K562 (cell line): ENCODE results near the gene TNFRSF18. TPM values are rescaled to one million over a fixed set of nuclear protein-coding genes. Genes with fewer than 3 reads are reported as not detected.

Experiments used
- ADNP ChIP-seq: fragments of 200-800 bp; sonication (Bioruptor generic); IDR thresholded peaks from 2 replicates; pipeline ENCODE4 v1.6.1; 2016; ENCODE audit warnings: missing genetic modification characterization, missing compliant biosample characterization
- BRCA1 ChIP-seq, 2 experiments: fragments of 450-650 bp in 1 of 2; sonication (generic) in 1 of 2; formaldehyde crosslinking in 1 of 2; IDR thresholded peaks; 2 replicates each; pipeline versions ENCODE4 v1.5.0 to v1.6.1; 2017 to 2020; ENCODE audit warnings: mild to moderate bottlenecking in 1 of 2, missing genetic modification reagents in 1 of 2
- CBFB ChIP-seq: sonication (generic); formaldehyde crosslinking; IDR thresholded peaks from 2 replicates; pipeline ENCODE4 v1.4.0; 2020; ENCODE audit warnings: mild to moderate bottlenecking, missing genetic modification reagents
- CBX2 ChIP-seq: fragments of 200-600 bp; sonication (generic); IDR thresholded peaks from one replicate; pipeline ENCODE4 v1.6.1; 2012; ENCODE audit warnings: mild to moderate bottlenecking, low read length, inconsistent platforms; ENCODE audit not compliant: insufficient read depth, poor library complexity, severe bottlenecking
- FOXJ2 ChIP-seq: fragments of 200-800 bp; sonication (Bioruptor generic); IDR thresholded peaks from 2 replicates; pipeline ENCODE4 v1.6.1; 2016; ENCODE audit warnings: missing genetic modification characterization, missing compliant biosample characterization
- HBP1 ChIP-seq: fragments of 450-650 bp; formaldehyde crosslinking; IDR thresholded peaks from 2 replicates; pipeline ENCODE4 v1.4.0; 2022; ENCODE audit warnings: missing genetic modification characterization
- HMBOX1 ChIP-seq: sonication (generic); IDR thresholded peaks from 2 replicates; pipeline ENCODE4 v1.6.1; 2016
- KAT7 ChIP-seq: sonication (generic); formaldehyde crosslinking; IDR thresholded peaks from 2 replicates; pipeline ENCODE4 v1.8.0; 2022; ENCODE audit warnings: missing genetic modification reagents, mild to moderate bottlenecking, borderline replicate concordance
- KLF1 ChIP-seq: fragments of 450-650 bp; IDR thresholded peaks from 2 replicates; pipeline ENCODE4 v1.6.1; 2016; ENCODE audit warnings: missing genetic modification characterization, missing compliant biosample characterization
- NR2C2 ChIP-seq, 2 experiments: fragments of 200-800 bp in 1 of 2; sonication (Bioruptor generic) in 1 of 2; sonication (generic) in 1 of 2; formaldehyde crosslinking in 1 of 2; IDR thresholded peaks; 2 replicates each; pipeline versions ENCODE4 v1.6.1 to v1.8.0; 2016 to 2022; ENCODE audit warnings: mild to moderate bottlenecking in 1 of 2, missing compliant biosample characterization in 1 of 2, missing genetic modification characterization in 1 of 2, missing genetic modification reagents in 1 of 2
- PRPF4 ChIP-seq: fragments of 200-400 bp; formaldehyde crosslinking; IDR thresholded peaks from one replicate; pipeline ENCODE4 v1.6.1; 2017; ENCODE audit warnings: low read length, low read depth, mild to moderate bottlenecking; ENCODE audit not compliant: insufficient read depth, poor library complexity, severe bottlenecking
- PTBP1 ChIP-seq: fragments of 200-400 bp; formaldehyde crosslinking; IDR thresholded peaks from 2 replicates; pipeline ENCODE4 v1.6.1; 2017; ENCODE audit warnings: low read depth, low read length
- SRSF3 ChIP-seq: fragments of 200-400 bp; formaldehyde crosslinking; IDR thresholded peaks from 2 replicates; pipeline ENCODE4 v1.6.1; 2016; ENCODE audit warnings: mild to moderate bottlenecking, low read length, moderate library complexity; ENCODE audit not compliant: insufficient read depth
- THRAP3 ChIP-seq: fragments of 450-650 bp; IDR thresholded peaks from 2 replicates; pipeline ENCODE4 v1.6.1; 2016; ENCODE audit warnings: mild to moderate bottlenecking, inconsistent platforms, borderline replicate concordance
- TRIM24 ChIP-seq, 2 experiments: fragments of 450-650 bp; IDR thresholded peaks; 2 replicates each; pipeline ENCODE4 v1.6.1; 2016
- U2AF1 ChIP-seq: fragments of 200-400 bp; formaldehyde crosslinking; optimal IDR thresholded peaks from 2 replicates; pipeline ENCODE3; 2017; ENCODE audit warnings: mild to moderate bottlenecking, low read depth, low read length, moderate library complexity
- ZBTB33 ChIP-seq: sonication (generic); formaldehyde crosslinking; IDR thresholded peaks from 2 replicates; pipeline ENCODE4 v1.8.1; 2023; ENCODE audit warnings: mild to moderate bottlenecking, missing genetic modification reagents
- ZNF41 ChIP-seq: fragments of 250-450 bp; sonication (Bioruptor Pico); conservative IDR thresholded peaks from 2 replicates; pipeline ENCODE4 v1.4.0; 2020; ENCODE audit warnings: mild to moderate bottlenecking
- ZNF639 ChIP-seq, 2 experiments: fragments of 200-800 bp in 1 of 2; sonication (Bioruptor generic) in 1 of 2; sonication (generic) in 1 of 2; formaldehyde crosslinking in 1 of 2; IDR thresholded peaks in 1 of 2; conservative IDR thresholded peaks in 1 of 2; 2 replicates each; pipeline versions ENCODE4 v1.5.0 to v1.6.1; 2016 to 2020; ENCODE audit warnings: missing compliant biosample characterization in 1 of 2, missing genetic modification characterization in 1 of 2, missing genetic modification reagents in 1 of 2
- ZNF696 ChIP-seq: fragments of 250-450 bp; sonication (Bioruptor Pico); conservative IDR thresholded peaks from 2 replicates; pipeline ENCODE4 v1.4.0; 2020; ENCODE audit warnings: mild to moderate bottlenecking, moderate library complexity
- ZNF707 ChIP-seq: fragments of 250-450 bp; sonication (Bioruptor Pico); conservative IDR thresholded peaks from 2 replicates; pipeline ENCODE4 v1.8.0; 2022; ENCODE audit warnings: inconsistent platforms, mild to moderate bottlenecking, moderate library complexity
- polyA plus RNA-seq, 8 experiments: library from polyadenylated mRNA; depleted of rRNA in 4 of 8; stranded (reverse) in 5 of 8; unstranded in 3 of 8; fragments of >200 nt; fragmentation: Nextera tagmentation in 2 of 8; fragmentation: Illumina TruSeq in 1 of 8; extraction: Ambion mirVana in 2 of 8; extraction: Trizol in 1 of 8; gene quantifications; 2 replicates each; pipeline versions ENCODE4 v1.2.1 to v1.2.3, GENCODE V29; 2011 to 2014; ENCODE audit warnings: inconsistent platforms in 1 of 8, missing spikeins in 1 of 8
- total RNA-seq, 7 experiments: library from RNA; depleted of rRNA in 6 of 7; stranded (reverse); fragments of >200 nt in 6 of 7; fragmentation: Illumina TruSeq in 2 of 7; extraction: Trizol in 2 of 7; gene quantifications; 2 replicates each; pipeline versions ENCODE4 v1.2.1 to v1.2.3, GENCODE V29; 2011 to 2021; ENCODE audit warnings: low replicate concordance in 1 of 7

The TNFRSF18 gene
- total and polyA plus RNA-seq, 9 of the 15 experiments (the other 6 are each of a cell fraction or from before 2014, with no cell fraction given) = 0.24 to 0.27 TPM; not detected in 7

- TF ChIP-seq ZNF696 = no peak
- TF ChIP-seq ZNF41 (CRISPR knock-in tag) = 0 out of 2 replicates have a peak, but pooled peaks have one; percentile 32
- TF ChIP-seq HMBOX1 = no peak
- TF ChIP-seq ZBTB33 (CRISPR knock-in tag) = no peak
- no peak for TF ChIP-seq KAT7
- TF ChIP-seq PTBP1 = no peak
- TF ChIP-seq KLF1 = 0 out of 2 replicates have a peak, but pooled peaks have one; percentile 28
- no peak for TF ChIP-seq ADNP (tag)
- TF ChIP-seq HBP1 (CRISPR knock-in tag) = no peak
- TF ChIP-seq ZNF639 (CRISPR knock-in tag; conservative IDR thresholded peaks at IDR 0.05 in 1 of 2, IDR thresholded peaks at IDR 0.05 in 1 of 2) = no peak
- TF ChIP-seq ZNF707 = no peak
- no peak for TF ChIP-seq SRSF3
- no peak for TF ChIP-seq BRCA1 (IDR thresholded peaks at IDR 0.05)
- TF ChIP-seq BRCA1 (CRISPR knock-in tag; IDR thresholded peaks at IDR 0.05) = 0 out of 2 replicates have a peak, but pooled peaks have one; percentile 91
- TF ChIP-seq THRAP3 = no peak
- peak; percentile 83 for TF ChIP-seq NR2C2 (CRISPR knock-in tag; IDR thresholded peaks at IDR 0.05)
- TF ChIP-seq NR2C2 (tag; IDR thresholded peaks at IDR 0.05) = peak; percentile 95
- no peak for TF ChIP-seq PRPF4
- no peak for TF ChIP-seq U2AF1
- TF ChIP-seq TRIM24 (IDR thresholded peaks at IDR 0.05) = no peak
- TF ChIP-seq CBFB = no peak
- TF ChIP-seq CBX2 = no peak
- no peak for TF ChIP-seq FOXJ2 (tag)
Observed at GRCh38 chr1:1232208-1232795, 25.9 kb upstream of the TNFRSF18 start, which contains the start of gene B3GALT6 (continued).
